GM12878 (cell line): ENCODE data around the gene MRPL36. TPM values are rescaled to one million over a fixed set of nuclear protein-coding genes. Genes with fewer than 3 reads are reported as not detected.

ENCODE experiments used
- BHLHE40 ChIP-seq, 2 experiments: fragments of 450-650 bp in 1 of 2; IDR thresholded peaks; 2 replicates each; pipeline ENCODE4 v1.6.1; 2011 to 2017; ENCODE audit warnings: low read depth in 2 of 2, borderline replicate concordance in 1 of 2, improper control_type of control experiment in 1 of 2, low read length in 1 of 2, mild to moderate bottlenecking in 1 of 2
- BMI1 ChIP-seq: fragments of 450-650 bp; IDR thresholded peaks from 2 replicates; pipeline ENCODE4 v1.6.1; 2016; ENCODE audit warnings: mild to moderate bottlenecking, moderate library complexity, borderline replicate concordance
- BRCA1 ChIP-seq: IDR thresholded peaks from 2 replicates; pipeline ENCODE4 v1.6.1; 2011; ENCODE audit warnings: low read depth, low read length, improper control_type of control experiment
- E4F1 ChIP-seq: fragments of 450-650 bp; IDR thresholded peaks from 2 replicates; pipeline ENCODE4 v1.6.1; 2018; ENCODE audit warnings: borderline replicate concordance, mild to moderate bottlenecking; ENCODE audit not compliant: partially characterized antibody
- ESRRA ChIP-seq: IDR thresholded peaks from 2 replicates; pipeline ENCODE4 v1.6.1; 2012; ENCODE audit warnings: mild to moderate bottlenecking, low read length, improper control_type of control experiment
- ETV6 ChIP-seq, 2 experiments: fragments of 450-650 bp in 1 of 2; IDR thresholded peaks in 1 of 2; conservative IDR thresholded peaks in 1 of 2; 2 replicates each; pipeline ENCODE4 v1.6.1; 2014; ENCODE audit warnings: antibody characterized with exemption in 1 of 2, borderline replicate concordance in 1 of 2, low read depth in 1 of 2, mild to moderate bottlenecking in 1 of 2, moderate library complexity in 1 of 2
- FOS ChIP-seq: IDR thresholded peaks from 3 replicates; pipeline ENCODE4 v1.6.1; 2011; ENCODE audit warnings: borderline replicate concordance; ENCODE audit not compliant: insufficient read length; ENCODE audit errors: extremely low read depth
- GATAD2B ChIP-seq: fragments of 450-650 bp; conservative IDR thresholded peaks from 2 replicates; pipeline ENCODE4 v1.6.1; 2017; ENCODE audit warnings: low read depth, mild to moderate bottlenecking, moderate library complexity
- NFXL1 ChIP-seq: fragments of 450-650 bp; IDR thresholded peaks from 2 replicates; pipeline ENCODE4 v1.6.1; 2017; ENCODE audit warnings: antibody characterized with exemption, mild to moderate bottlenecking, borderline replicate concordance
- NR2C1 ChIP-seq: fragments of 450-650 bp; IDR thresholded peaks from 2 replicates; pipeline ENCODE4 v1.6.1; 2017; ENCODE audit warnings: antibody characterized with exemption, mild to moderate bottlenecking, moderate library complexity
- NRF1 ChIP-seq: conservative IDR thresholded peaks from 2 replicates; pipeline ENCODE4 v1.6.1; 2011; ENCODE audit warnings: mild to moderate bottlenecking, low read depth, low read length, improper control_type of control experiment
- SIN3A ChIP-seq: IDR thresholded peaks from 2 replicates; pipeline ENCODE4 v1.6.1; 2012; ENCODE audit warnings: low read depth, low read length, improper control_type of control experiment
- SREBF1 ChIP-seq: IDR thresholded peaks from 2 replicates; pipeline ENCODE4 v1.6.1; 2012; ENCODE audit warnings: mild to moderate bottlenecking, low read length
- STAT1 ChIP-seq: fragments of 450-650 bp; conservative IDR thresholded peaks from 2 replicates; pipeline ENCODE4 v1.6.1; 2014; ENCODE audit warnings: antibody characterized with exemption, mild to moderate bottlenecking
- SUPT20H ChIP-seq: IDR thresholded peaks from 2 replicates; pipeline ENCODE4 v1.6.1; 2011; ENCODE audit warnings: low read depth, mild to moderate bottlenecking, low read length, moderate library complexity, borderline replicate concordance; ENCODE audit not compliant: control insufficient read depth
- TARDBP ChIP-seq: IDR thresholded peaks from 2 replicates; pipeline ENCODE4 v1.6.1; 2016; ENCODE audit warnings: borderline replicate concordance
- ZNF217 ChIP-seq: fragments of 450-650 bp; IDR thresholded peaks from 2 replicates; pipeline ENCODE4 v1.6.1; 2017; ENCODE audit warnings: antibody characterized with exemption, mild to moderate bottlenecking
- ZSCAN29 ChIP-seq: fragments of 450-650 bp; IDR thresholded peaks from 2 replicates; pipeline ENCODE4 v1.6.1; 2017; ENCODE audit warnings: mild to moderate bottlenecking, moderate library complexity
- polyA plus RNA-seq, 11 experiments: library from polyadenylated mRNA; depleted of rRNA in 4 of 11; unstranded in 6 of 11; stranded (reverse) in 5 of 11; fragments of >200 nt; fragmentation: Nextera tagmentation in 4 of 11; fragmentation: Illumina TruSeq in 1 of 11; extraction: Ambion mirVana in 4 of 11; extraction: Trizol in 1 of 11; gene quantifications; 1 replicate in 1 of 11; 2 replicates in 10 of 11; pipeline versions ENCODE4 v1.2.1 to v1.2.3, GENCODE V29; 2011 to 2016; ENCODE audit warnings: inconsistent platforms in 2 of 11, missing spikeins in 2 of 11, low read depth in 1 of 11
- total RNA-seq, 4 experiments: library from RNA; depleted of rRNA in 3 of 4; stranded (reverse); fragments of >200 nt in 3 of 4; fragmentation: Illumina TruSeq in 1 of 4; extraction: Trizol in 1 of 4; gene quantifications; 2 replicates each; pipeline versions ENCODE4 v1.2.1 to v1.2.3, GENCODE V29; 2013 to 2021
- TF ChIP-seq, protein P1 (sequence below): fragments of 450-650 bp; IDR thresholded peaks from 2 replicates; pipeline ENCODE4 v1.6.1; 2017; ENCODE audit warnings: mild to moderate bottlenecking, moderate library complexity
- TF ChIP-seq, protein P2 (sequence below): fragments of 450-650 bp; IDR thresholded peaks from 2 replicates; pipeline ENCODE4 v1.6.1; 2014; ENCODE audit warnings: mild to moderate bottlenecking

The MRPL36 gene
- total and polyA plus RNA-seq, 10 of the 15 experiments (the other 5 are each of a cell fraction or from before 2014, with no cell fraction given) = 89.2 to 559 (median 152) TPM

DNA sequence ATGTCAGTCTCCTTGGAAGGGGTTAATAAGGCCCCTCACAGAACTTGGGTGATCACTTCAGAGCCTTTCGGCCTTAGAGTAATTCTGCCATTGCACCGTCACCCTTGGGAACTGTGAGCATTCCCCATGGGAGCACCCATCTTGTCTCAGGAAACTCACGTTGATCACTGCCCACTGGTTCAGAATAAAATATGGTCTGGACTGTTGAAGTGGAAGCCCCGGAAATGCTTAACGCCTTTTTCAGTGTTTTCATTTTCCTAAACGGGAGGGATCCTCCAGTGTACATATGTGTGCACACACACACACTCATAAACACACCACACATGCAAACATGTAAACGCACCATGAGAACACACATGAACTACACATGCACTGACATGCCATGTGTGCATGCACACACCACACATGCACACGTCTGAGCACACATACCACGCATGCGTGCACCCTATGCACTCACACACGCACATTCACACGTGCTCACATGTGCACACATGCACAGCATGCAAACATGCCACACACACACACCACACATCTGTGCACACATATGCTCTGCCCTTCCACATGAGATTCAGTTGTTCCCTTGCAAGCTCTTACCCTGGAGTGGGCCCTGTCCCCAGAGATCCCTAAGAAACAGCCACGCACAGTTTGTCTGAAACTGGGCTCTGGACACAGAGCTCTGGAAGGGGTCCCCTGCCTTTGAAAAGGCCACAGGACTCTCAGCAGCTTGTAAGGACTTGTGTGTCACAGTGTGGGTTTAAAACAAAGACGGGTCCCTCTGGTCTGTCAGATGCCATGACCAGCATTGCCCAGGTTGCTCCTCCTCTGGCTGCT, 17.0 kb downstream of the MRPL36 start (continued):
- TF ChIP-seq, protein P1, sequence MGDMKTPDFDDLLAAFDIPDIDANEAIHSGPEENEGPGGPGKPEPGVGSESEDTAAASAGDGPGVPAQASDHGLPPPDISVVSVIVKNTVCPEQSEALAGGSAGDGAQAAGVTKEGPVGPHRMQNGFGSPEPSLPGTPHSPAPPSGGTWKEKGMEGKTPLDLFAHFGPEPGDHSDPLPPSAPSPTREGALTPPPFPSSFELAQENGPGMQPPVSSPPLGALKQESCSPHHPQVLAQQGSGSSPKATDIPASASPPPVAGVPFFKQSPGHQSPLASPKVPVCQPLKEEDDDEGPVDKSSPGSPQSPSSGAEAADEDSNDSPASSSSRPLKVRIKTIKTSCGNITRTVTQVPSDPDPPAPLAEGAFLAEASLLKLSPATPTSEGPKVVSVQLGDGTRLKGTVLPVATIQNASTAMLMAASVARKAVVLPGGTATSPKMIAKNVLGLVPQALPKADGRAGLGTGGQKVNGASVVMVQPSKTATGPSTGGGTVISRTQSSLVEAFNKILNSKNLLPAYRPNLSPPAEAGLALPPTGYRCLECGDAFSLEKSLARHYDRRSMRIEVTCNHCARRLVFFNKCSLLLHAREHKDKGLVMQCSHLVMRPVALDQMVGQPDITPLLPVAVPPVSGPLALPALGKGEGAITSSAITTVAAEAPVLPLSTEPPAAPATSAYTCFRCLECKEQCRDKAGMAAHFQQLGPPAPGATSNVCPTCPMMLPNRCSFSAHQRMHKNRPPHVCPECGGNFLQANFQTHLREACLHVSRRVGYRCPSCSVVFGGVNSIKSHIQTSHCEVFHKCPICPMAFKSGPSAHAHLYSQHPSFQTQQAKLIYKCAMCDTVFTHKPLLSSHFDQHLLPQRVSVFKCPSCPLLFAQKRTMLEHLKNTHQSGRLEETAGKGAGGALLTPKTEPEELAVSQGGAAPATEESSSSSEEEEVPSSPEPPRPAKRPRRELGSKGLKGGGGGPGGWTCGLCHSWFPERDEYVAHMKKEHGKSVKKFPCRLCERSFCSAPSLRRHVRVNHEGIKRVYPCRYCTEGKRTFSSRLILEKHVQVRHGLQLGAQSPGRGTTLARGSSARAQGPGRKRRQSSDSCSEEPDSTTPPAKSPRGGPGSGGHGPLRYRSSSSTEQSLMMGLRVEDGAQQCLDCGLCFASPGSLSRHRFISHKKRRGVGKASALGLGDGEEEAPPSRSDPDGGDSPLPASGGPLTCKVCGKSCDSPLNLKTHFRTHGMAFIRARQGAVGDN = no peak; the same call in none of the 2 replicates
- TF ChIP-seq E4F1 (no peak), NRF1 (no peak), NR2C1 (no peak), STAT1 (no peak), TARDBP (no peak), BHLHE40 (IDR thresholded peaks at IDR 0.05; ENCODE audit: borderline replicate concordance in 1 of 2, low read depth in 2 of 2, low read length in 1 of 2) (peak; percentile 7 to 80; a peak in 2 of 4 replicates), SIN3A (no peak), NFXL1 (no peak), SUPT20H (no peak), ETV6 (conservative IDR thresholded peaks at IDR 0.05 in 1 of 2, IDR thresholded peaks at IDR 0.05 in 1 of 2; ENCODE audit: borderline replicate concordance in 1 of 2, low read depth in 1 of 2) (no peak), ESRRA (no peak), BMI1 (no peak), GATAD2B (peak; percentile 66; the same call in 1 of the 2 replicates), SREBF1 (no peak), ZNF217 (no peak), ZSCAN29 (no peak), BRCA1 (no peak), FOS (no peak)
- TF ChIP-seq, protein P2, sequence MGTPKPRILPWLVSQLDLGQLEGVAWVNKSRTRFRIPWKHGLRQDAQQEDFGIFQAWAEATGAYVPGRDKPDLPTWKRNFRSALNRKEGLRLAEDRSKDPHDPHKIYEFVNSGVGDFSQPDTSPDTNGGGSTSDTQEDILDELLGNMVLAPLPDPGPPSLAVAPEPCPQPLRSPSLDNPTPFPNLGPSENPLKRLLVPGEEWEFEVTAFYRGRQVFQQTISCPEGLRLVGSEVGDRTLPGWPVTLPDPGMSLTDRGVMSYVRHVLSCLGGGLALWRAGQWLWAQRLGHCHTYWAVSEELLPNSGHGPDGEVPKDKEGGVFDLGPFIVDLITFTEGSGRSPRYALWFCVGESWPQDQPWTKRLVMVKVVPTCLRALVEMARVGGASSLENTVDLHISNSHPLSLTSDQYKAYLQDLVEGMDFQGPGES = no peak
